HG03060 (cell line): Measurements from ENCODE around the gene CCDC148.

ENCODE experiments used
- ATAC-seq: cut with Tn5 transposase; IDR thresholded peaks from one replicate; pipeline ENCODE4 v1.9.1; 2021; ENCODE audit warnings: low read depth, moderate number of reproducible peaks; ENCODE audit not compliant: unreplicated experiment

Gene CCDC148

GRCh38 chr2:158456309-158457066, at the start of gene CCDC148, which contains the start of gene PKP4:
Gene CCDC148, minus strand, starts transcription at chr2:158456753. Its CDS starts 314 bp downstream, at chr2:158456439.
Gene PKP4, plus strand, starts transcription at chr2:158456952. Its CDS starts 76,233 bp downstream, at chr2:158533185.
- ATAC-seq, result peak; percentile 93

GRCh38 chr2:158505448-158505934, 48.9 kb upstream of the CCDC148 start:
- no peak for ATAC-seq

GRCh38 chr2:158504088-158504487, 47.5 kb upstream of the CCDC148 start:
- no peak for ATAC-seq

GRCh38 chr2:158502974-158503373, 46.4 kb upstream of the CCDC148 start:
- no peak for ATAC-seq

DNA sequence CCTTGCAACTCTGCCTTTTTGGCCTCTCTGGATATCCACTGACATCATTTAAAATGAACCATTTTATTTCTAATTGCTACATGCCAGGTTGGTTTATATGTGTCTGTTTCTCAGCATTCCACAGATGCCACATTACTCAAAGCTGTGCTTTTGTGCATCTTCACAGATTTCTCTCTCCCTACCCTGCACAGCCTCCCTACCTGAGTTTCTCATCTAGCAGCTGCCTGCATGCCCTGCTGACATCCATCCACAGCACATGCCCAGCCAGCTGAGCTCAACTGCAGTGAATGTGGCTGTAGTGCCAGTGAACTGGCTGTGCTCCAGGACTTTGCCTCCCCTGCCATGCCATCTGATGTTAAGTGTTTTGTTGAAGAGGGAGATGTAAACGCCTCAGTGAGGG, 44.7 kb upstream of the CCDC148 start:
- ATAC-seq, result no peak

DNA sequence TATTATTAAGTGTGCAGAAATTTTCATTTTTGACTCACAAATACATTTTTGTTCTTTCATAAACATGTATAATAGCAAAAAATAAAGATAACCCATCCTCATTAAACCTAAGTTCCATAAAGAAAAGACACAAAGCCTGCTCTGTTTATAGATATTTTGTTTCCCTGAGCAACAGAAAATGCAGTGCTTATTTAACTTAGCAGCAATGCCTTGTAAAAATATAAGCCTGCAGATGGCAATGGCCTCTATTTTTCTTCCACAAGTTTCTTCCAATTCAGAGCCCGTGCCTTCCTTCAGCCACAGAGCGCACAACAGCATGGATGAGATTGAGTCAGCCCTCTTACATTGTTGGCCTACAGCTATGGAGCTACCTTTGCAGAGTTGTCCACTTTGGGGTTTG, 43.8 kb upstream of the CCDC148 start:
- no peak for ATAC-seq

- ATAC-seq, result no peak
Observed at GRCh38 chr2:158499383-158499782, 42.8 kb upstream of the CCDC148 start.

GRCh38 chr2:158498749-158499136, 42.2 kb upstream of the CCDC148 start:
- no peak for ATAC-seq

DNA sequence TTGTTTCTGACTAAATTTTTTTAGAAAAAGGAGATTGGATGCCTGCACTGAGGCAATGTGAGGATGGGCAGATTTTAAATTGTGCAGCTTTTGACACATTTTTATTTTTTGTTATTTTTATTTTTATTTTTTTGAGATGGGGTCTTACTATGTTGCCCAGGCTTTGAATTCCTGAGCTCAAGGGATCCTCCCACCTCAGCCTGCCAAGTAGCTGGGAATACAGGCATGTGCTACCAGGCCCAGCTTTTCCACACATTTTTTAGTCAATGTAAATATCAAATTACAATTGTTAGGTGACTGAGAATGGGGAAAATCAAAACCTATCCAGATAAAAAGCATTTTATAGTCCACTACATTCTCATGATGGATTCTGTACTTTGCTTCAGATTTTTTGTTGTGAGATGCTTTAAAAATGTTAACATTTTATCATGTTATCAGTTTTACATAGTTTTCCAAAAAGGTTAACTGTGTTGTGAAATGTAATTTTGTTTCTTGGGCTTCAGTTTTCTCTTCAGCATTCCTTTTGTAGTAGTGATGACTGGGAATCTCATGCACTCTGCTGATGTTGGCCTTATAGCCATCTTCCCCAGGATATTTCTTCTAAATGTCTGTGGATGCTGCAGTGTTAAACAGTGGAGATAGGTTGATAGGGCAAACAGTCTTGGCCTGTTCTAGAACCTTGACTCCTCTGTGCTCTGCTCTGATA, 41.6 kb upstream of the CCDC148 start:
- no peak for ATAC-seq

DNA sequence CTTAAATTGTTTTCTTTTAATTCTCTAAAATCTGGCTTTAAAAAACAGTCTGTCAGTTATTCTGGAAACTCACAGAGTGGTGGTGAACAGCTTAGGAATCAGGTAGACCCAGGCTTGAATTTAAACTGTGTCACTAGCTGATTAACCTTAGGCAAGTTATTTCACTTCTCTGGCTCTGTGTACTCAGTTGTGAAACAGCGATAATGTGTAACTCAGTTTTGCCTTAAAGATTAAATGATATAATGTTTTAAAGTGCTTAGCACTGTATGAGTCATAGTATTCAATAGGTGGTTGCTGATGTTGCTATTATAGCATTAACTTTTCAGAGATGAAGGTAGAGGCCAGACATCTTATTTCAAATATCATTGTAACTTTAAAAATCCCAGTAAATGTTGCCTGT, 40.9 kb upstream of the CCDC148 start:
- ATAC-seq, result no peak

GRCh38 chr2:158496986-158497385, 40.4 kb upstream of the CCDC148 start:
- no peak for ATAC-seq

DNA sequence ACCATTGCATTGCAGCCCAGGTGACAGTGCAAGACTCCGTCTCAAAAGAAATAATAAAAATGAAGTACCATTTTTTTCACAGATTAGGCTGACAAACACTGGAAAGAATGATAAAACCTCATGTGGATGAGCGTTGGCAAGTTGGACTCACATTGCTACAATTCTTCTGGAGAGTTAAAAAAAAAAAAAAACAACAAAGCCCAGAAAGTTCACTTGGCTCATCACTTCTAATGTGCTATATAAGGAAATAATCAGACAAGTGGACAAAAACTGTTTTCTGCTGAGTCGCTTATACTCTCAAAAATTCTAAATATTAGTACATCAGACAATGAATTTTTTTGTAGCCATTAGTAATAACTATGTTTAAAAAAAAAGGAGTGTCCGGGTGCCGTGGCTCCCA, 38.6 kb upstream of the CCDC148 start:
- no peak for ATAC-seq

DNA sequence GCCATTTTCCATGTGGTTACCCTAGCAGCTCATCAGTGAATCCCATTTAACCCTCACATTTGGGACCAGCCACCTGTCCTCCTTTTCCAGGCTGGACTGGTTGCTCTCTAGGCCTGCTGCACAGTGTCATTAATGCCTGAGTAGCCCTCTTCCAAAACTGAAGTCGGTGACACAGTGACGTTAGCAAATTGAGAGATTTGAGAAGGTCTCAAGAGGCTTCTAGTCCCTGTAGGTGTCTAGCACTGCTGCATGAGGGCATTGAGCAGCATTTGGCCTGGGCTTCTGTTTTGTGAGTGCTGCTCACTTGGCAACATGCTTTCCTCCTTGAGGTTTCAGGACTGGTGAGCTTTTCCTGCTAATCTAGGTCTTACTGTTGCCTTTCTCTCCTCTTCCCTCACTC, 36.9 kb upstream of the CCDC148 start:
- no peak for ATAC-seq

GRCh38 chr2:158491072-158491471, 34.5 kb upstream of the CCDC148 start:
- ATAC-seq, result no peak

DNA sequence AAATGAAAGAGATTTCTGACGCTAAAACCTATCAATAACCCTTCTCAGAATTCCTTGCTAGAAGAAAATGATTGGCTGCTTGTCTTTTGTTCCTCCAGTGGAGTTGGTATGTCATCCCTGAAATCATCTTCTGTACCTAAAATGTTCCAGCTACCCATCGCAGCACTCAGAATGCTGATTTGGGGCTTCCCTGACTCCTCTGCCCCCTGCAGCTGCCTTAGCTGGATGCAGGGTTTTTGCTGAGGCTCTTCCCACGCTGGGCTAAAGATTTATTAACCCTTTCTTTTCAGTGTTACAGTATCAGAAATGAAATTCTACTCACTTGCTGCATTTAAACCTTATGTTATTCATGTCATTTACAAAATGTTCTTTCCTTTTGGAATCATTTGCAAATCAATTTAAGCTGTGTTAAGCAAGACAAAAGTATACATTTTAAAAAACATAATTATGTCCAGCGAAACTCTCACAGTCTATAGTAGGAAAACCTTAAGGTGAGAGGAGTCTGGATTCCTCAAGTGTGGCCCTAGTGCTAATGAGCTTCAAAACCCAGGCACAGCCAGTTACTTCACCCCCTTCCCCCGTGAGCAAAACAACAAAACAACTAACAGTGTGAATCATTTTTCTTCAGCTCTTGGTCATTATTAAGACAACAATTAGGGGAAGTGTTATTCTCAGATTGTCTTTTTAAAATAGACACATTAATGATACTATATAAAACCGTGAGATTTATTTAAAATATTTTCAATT, 33.0 kb upstream of the CCDC148 start:
- ATAC-seq, result no peak

DNA sequence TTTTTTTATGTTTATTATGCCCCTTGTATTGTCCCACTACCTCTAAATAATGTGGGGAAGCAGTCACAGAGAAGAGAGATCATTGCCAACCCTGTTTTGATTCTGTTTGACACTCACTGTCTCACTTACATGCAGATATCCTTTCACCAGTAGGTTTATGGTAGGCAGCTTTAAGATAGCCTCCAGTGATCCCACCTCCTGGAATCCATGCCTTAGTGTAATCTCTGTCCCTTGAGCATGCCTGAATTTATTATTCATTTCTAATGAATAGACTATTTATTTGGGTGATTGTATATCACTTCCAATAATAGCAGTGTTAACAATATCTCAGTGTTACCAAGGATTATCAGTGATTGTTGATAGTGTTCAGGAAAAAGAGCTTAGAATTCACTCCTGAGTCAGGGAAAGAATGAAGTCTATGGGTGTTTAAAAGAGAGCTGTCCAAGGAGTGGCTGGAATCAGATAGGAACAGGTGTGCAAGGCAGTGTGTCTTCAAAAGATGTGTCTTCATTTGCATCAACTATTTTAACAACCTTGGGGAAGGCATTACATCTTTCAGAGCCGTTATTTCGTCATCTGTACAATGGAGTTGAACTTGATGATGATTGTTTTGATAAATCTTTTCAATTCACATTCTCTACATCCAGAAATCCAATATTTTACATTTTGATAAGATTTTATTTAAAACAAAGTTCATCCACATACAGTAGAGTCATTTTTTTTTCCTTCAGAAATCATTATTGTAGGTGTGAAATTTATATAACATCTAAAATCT, 32.1 kb upstream of the CCDC148 start:
- no peak for ATAC-seq

- no peak for ATAC-seq
Observed at GRCh38 chr2:158487419-158487818, 30.9 kb upstream of the CCDC148 start.

- ATAC-seq, result no peak
Observed at GRCh38 chr2:158486970-158487325, 30.4 kb upstream of the CCDC148 start.

- ATAC-seq, result no peak
Observed at GRCh38 chr2:158486150-158486969, 29.8 kb upstream of the CCDC148 start.
